ENCODE data around the gene USP36. TPM values are rescaled to one million over a fixed set of nuclear protein-coding genes. Genes with fewer than 3 reads are reported as not detected.

Gene USP36
- total RNA-seq, 1 experiment from 2014 or later = 37.5 TPM

DNA sequence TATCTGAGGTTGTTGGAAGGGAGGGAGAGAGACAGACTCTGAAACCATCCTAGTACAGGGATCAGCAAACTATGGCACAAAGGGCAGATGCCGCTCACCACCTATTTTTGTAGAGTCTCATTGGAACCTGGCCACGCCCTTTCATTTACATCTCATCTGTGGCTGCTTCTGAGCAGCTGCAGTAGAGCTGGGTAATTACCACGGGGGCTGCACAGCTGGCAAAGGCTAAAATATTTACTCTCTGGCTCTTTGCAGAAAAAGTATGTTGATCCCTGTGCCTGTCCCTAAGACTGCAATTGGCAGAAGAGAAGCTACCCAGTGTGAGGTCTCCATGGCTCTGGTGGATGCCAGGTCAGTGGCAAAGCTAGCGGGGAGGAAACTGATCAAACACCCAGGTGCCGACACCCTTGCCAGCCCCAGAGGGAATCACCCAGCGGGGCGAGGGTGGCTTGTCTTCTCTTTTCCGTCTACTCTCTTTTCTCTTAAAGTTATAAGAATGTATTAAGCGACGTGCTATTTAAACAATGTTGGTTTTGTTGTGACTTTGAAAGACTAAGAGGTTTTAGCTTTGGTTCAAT is 48.4 kb upstream of the USP36 start:
- POLR2A ChIA-PET (ENCODE audit: unreplicated experiment) = no interaction called here

GRCh38 chr17:78886954-78887353 is 46.3 kb upstream of the USP36 start:
- Histone ChIP-seq H3K4me1 (ENCODE audit: insufficient read depth, low read length) (peaks cover 42% of the 10 kb centered on the region), H3K27ac (ENCODE audit: low read length) (no peak overlapping the region), H3K9me2 (replicated peaks; ENCODE audit: low read length) (no peaks in the 10 kb centered on the region), H3K4me3 (ENCODE audit: low read length) (no peak overlapping the region), H3K9ac (ENCODE audit: low read length) (no peak overlapping the region), H3K79me2 (ENCODE audit: low read length) (peaks cover 31% of the 10 kb centered on the region), H3F3A (ENCODE audit: low read length, unreplicated experiment) (no peaks in the 10 kb centered on the region), H3K36me3 (ENCODE audit: low read depth, low read length) (no peaks in the 10 kb centered on the region), H3K9me3 (ENCODE audit: low read length) (no peaks in the 10 kb centered on the region), H3K4me2 (ENCODE audit: low read length) (no peak overlapping the region), H3K27me3 (ENCODE audit: low read length) (no peaks in the 10 kb centered on the region), H4K20me1 (ENCODE audit: low read length) (0 out of 2 replicates have a peak, but pooled peaks cover 6% of the 10 kb centered on the region), H2AFZ (ENCODE audit: low read length) (no peak overlapping the region)
- ATAC-seq (no peak), DNase-seq (no peak)
- ChIA-PET POLR2A (ENCODE audit: unreplicated experiment) (no interaction called here), CTCF (no interaction called here)
- TF ChIP-seq EZH2phosphoT487 (IDR thresholded peaks at IDR 0.05; ENCODE audit: borderline replicate concordance, low read length) = no peak
- TF ChIP-seq EZH2 (IDR thresholded peaks at IDR 0.05; ENCODE audit: low read length, unreplicated experiment) = no peak
- TF ChIP-seq CTCF (conservative IDR thresholded peaks at IDR 0.05; ENCODE audit: low read depth, low read length) = no peak
- intact Hi-C loops (cut with micrococcal nuclease) = no loop called here
- BruUV-seq (replicated peaks) = no TSS peak

More for the DNA sequence above, 48.4 kb upstream of the USP36 start:
- Histone ChIP-seq H3F3A (ENCODE audit: low read length, unreplicated experiment) (no peaks in the 10 kb centered on the region), H3K4me2 (ENCODE audit: low read length) (no peak overlapping the region), H3K27ac (ENCODE audit: low read length) (no peak overlapping the region), H3K27me3 (ENCODE audit: low read length) (no peaks in the 10 kb centered on the region), H4K20me1 (ENCODE audit: low read length) (0 out of 2 replicates have a peak, but pooled peaks cover 6% of the 10 kb centered on the region), H2AFZ (ENCODE audit: low read length) (no peak overlapping the region), H3K36me3 (ENCODE audit: low read depth, low read length) (no peaks in the 10 kb centered on the region), H3K9ac (ENCODE audit: low read length) (no peak overlapping the region), H3K9me2 (replicated peaks; ENCODE audit: low read length) (no peaks in the 10 kb centered on the region), H3K4me3 (ENCODE audit: low read length) (no peak overlapping the region), H3K4me1 (ENCODE audit: insufficient read depth, low read length) (peaks cover 25% of the 10 kb centered on the region), H3K79me2 (ENCODE audit: low read length) (peaks cover 25% of the 10 kb centered on the region), H3K9me3 (ENCODE audit: low read length) (no peaks in the 10 kb centered on the region)
- DNase-seq (no peak), ATAC-seq (no peak)
- BruUV-seq (replicated peaks) = no TSS peak
- intact Hi-C loops (cut with micrococcal nuclease) = no loop called here
- CTCF ChIA-PET = no interaction called here
- no peak for TF ChIP-seq EZH2 (IDR thresholded peaks at IDR 0.05; ENCODE audit: low read length, unreplicated experiment)
- TF ChIP-seq CTCF (conservative IDR thresholded peaks at IDR 0.05; ENCODE audit: low read depth, low read length) = no peak
- TF ChIP-seq EZH2phosphoT487 (IDR thresholded peaks at IDR 0.05; ENCODE audit: borderline replicate concordance, low read length) = no peak

- POLR2A ChIA-PET (ENCODE audit: unreplicated experiment) = interaction anchor here (0.6 kb wide), 2 partner anchors 39 to 67 kb away, joined by 3 to 31 read pairs; no protein-coding TSS in a partner anchor
- H3K27me3 ChIP-seq (ENCODE audit: low read length) = no peaks in the 10 kb centered on the region
- H3K79me2 ChIP-seq (ENCODE audit: low read length) = peaks cover 31% of the 10 kb centered on the region
- no peak overlapping the region for H3K4me3 ChIP-seq (ENCODE audit: low read length)
- 0 out of 2 replicates have a peak, but pooled peaks cover 6% of the 10 kb centered on the region for H4K20me1 ChIP-seq (ENCODE audit: low read length)
- H3K9ac ChIP-seq (ENCODE audit: low read length) = no peak overlapping the region
- H3K27ac ChIP-seq (ENCODE audit: low read length) = no peak overlapping the region
- H3K36me3 ChIP-seq (ENCODE audit: low read depth, low read length) = no peaks in the 10 kb centered on the region
- CTCF ChIA-PET = interaction anchor here (0.6 to 1.0 kb wide), 2 partner anchors 20 to 110 kb away, joined by 3 to 4 read pairs; no protein-coding TSS in a partner anchor
- intact Hi-C loops (cut with micrococcal nuclease) = no loop called here
- H3K4me2 ChIP-seq (ENCODE audit: low read length) = peak overlapping the region; percentile 29
- no TSS peak for BruUV-seq (replicated peaks)
- no peak overlapping the region for H2AFZ ChIP-seq (ENCODE audit: low read length)
- TF ChIP-seq EZH2phosphoT487 (IDR thresholded peaks at IDR 0.05; ENCODE audit: borderline replicate concordance, low read length) (no peak), EZH2 (IDR thresholded peaks at IDR 0.05; ENCODE audit: low read length, unreplicated experiment) (no peak), CTCF (conservative IDR thresholded peaks at IDR 0.05; ENCODE audit: low read depth, low read length) (no peak)
- no peaks in the 10 kb centered on the region for H3K9me3 ChIP-seq (ENCODE audit: low read length)
- no peaks in the 10 kb centered on the region for H3K9me2 ChIP-seq (replicated peaks; ENCODE audit: low read length)
- peaks cover 42% of the 10 kb centered on the region for H3K4me1 ChIP-seq (ENCODE audit: insufficient read depth, low read length)
- ATAC-seq = peak; percentile 16
- no peaks in the 10 kb centered on the region for H3F3A ChIP-seq (ENCODE audit: low read length, unreplicated experiment)
- DNase-seq = peak; percentile 45
Observed at GRCh38 chr17:78885956-78886355, 45.3 kb upstream of the USP36 start.
